Ovary (tissue), 3 donors: ENCODE data around the gene SPEN.

Experiments used
- EP300 ChIP-seq: sonication (generic); formaldehyde crosslinking; IDR thresholded peaks from one replicate; pipeline ENCODE4 v1.6.1; 2017; ENCODE audit warnings: antibody characterized with exemption
- POLR2A ChIP-seq: fragments of 450-650 bp; IDR thresholded peaks from one replicate; pipeline ENCODE4 v1.6.1; 2017; ENCODE audit warnings: antibody characterized with exemption, mild to moderate bottlenecking, moderate library complexity
- TF ChIP-seq, protein P1 (sequence below), 3 donors: fragments of 450-650 bp in 2 of 3; fragments of 200-600 bp in 1 of 3; IDR thresholded peaks; one replicate each; pipeline versions ENCODE4 v1.5.1 to v1.8.0; 2016 to 2022; ENCODE audit warnings: antibody characterized with exemption in 3 of 3, mild to moderate bottlenecking in 1 of 3
- donor health status: DM: no; HTN: no; CAD: no.

DNA sequence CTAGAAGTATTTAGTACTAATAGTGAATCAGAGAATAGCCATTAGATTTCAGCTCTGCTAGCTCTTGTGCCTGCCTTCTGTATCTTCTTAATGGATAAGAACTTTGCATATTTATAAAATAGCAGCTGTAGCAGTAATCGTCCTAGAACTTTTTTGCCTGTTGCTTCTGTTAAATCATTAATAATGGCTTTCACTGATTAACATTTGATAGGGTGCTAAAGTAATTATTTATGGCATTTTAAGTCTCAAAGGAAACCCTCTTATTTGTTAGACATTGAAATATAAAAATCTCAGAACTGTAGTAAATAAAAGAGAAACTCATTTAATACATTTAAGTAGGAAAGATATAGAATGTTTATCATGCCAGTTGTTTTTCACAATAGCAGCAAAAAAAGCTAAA is 27.0 kb downstream of the SPEN start:
- TF ChIP-seq, protein P1, sequence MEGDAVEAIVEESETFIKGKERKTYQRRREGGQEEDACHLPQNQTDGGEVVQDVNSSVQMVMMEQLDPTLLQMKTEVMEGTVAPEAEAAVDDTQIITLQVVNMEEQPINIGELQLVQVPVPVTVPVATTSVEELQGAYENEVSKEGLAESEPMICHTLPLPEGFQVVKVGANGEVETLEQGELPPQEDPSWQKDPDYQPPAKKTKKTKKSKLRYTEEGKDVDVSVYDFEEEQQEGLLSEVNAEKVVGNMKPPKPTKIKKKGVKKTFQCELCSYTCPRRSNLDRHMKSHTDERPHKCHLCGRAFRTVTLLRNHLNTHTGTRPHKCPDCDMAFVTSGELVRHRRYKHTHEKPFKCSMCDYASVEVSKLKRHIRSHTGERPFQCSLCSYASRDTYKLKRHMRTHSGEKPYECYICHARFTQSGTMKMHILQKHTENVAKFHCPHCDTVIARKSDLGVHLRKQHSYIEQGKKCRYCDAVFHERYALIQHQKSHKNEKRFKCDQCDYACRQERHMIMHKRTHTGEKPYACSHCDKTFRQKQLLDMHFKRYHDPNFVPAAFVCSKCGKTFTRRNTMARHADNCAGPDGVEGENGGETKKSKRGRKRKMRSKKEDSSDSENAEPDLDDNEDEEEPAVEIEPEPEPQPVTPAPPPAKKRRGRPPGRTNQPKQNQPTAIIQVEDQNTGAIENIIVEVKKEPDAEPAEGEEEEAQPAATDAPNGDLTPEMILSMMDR (IDR thresholded peaks at IDR 0.05) = no peak
- no peak for TF ChIP-seq EP300
- TF ChIP-seq POLR2A = no peak
